ENCODE measurements around the gene STX16.

GRCh38 chr20:58722877-58723627 lies 72.0 kb downstream of the STX16 start:
- TF ChIP-seq, protein P1, sequence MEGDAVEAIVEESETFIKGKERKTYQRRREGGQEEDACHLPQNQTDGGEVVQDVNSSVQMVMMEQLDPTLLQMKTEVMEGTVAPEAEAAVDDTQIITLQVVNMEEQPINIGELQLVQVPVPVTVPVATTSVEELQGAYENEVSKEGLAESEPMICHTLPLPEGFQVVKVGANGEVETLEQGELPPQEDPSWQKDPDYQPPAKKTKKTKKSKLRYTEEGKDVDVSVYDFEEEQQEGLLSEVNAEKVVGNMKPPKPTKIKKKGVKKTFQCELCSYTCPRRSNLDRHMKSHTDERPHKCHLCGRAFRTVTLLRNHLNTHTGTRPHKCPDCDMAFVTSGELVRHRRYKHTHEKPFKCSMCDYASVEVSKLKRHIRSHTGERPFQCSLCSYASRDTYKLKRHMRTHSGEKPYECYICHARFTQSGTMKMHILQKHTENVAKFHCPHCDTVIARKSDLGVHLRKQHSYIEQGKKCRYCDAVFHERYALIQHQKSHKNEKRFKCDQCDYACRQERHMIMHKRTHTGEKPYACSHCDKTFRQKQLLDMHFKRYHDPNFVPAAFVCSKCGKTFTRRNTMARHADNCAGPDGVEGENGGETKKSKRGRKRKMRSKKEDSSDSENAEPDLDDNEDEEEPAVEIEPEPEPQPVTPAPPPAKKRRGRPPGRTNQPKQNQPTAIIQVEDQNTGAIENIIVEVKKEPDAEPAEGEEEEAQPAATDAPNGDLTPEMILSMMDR (IDR thresholded peaks at IDR 0.05): no peak
- no peak for TF ChIP-seq POLR2A (IDR thresholded peaks at IDR 0.05)

All from tibial nerve (tissue), 3 donors.